ENCODE results near the gene CUX1. TPM values are rescaled to one million over a fixed set of nuclear protein-coding genes. Genes with fewer than 3 reads are reported as not detected.

Gene CUX1
- total RNA-seq, 1 experiment from 2014 or later, result 53.5 TPM

DNA sequence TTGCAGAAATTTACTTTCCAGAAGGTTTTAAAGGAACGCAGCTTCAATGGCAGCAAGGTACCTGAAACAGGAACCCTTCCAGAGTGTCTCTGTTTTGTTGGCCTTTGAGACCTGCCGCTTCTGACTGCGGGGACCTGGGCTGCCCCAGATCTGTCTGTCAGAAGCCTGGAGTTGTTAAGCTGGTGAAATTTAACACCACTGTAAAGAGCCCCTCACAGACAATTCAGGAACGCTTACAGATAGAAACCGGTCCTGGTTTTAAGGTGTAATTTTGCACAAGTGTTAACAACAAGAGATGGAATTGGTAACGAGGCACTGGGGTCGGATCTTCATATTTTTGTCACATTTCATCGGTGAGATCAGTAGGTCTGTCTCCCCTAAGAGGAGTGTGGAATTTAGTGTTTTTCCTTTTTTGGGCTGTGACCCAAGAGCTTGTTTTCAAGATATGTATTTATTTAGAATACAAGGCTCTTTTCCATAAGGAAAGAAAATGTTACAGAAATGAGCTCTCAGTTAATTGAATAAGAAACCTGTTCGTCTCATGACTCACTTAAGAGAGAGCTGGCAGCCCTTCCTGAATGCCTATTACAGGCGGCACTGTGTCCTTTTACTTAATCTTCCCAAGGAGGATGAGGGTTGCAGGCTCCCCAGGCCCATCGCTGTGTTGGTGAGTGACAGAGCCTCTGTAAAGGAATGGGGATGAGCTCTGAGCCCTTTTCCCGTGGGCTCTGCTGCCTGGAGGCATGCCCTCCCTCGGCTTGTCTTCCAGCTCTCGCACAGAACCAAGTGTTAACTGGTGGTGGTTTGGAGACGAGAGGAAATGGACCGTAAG is 168.7 kb downstream of the CUX1 start:
- no peak overlapping the region for H2BK12ac ChIP-seq (ENCODE audit: insufficient read length, low read depth, low read length)
- H4K91ac ChIP-seq (ENCODE audit: insufficient read length, low read depth, low read length), result no peak overlapping the region
- H2BK5ac ChIP-seq (ENCODE audit: insufficient read length, low read length), result no peak overlapping the region
- no peaks in the 10 kb centered on the region for H3K23me2 ChIP-seq (ENCODE audit: insufficient read length, low read depth, low read length, poor library complexity, severe bottlenecking)
- Mint-ChIP-seq H3K4me3 (no peak overlapping the region), H3K27ac (peak overlapping the region; percentile 70 to 96 (median 84); a peak in 5 of 7 replicates), H3K4me1 (peaks cover 36 to 39% of the 10 kb centered on the region in 2 experiments), H3K27me3 (ENCODE audit: low read depth) (no peaks in the 10 kb centered on the region), H3K9me3 (peaks cover 3 to 11% of the 10 kb centered on the region in 2 experiments; a peak in 3 of 5 replicates), H3K36me3 (ENCODE audit: insufficient read depth in 1 of 3, low read depth in 3 of 3) (peaks cover 13 to 26% (median 20%) of the 10 kb centered on the region in 3 experiments; a peak in 6 of 7 replicates)
- peaks cover 14% of the 10 kb centered on the region; the same call in 1 of the 2 replicates for H3K4me1 ChIP-seq (ENCODE audit: insufficient read depth, low read length)
- TF ChIP-seq, protein P1, sequence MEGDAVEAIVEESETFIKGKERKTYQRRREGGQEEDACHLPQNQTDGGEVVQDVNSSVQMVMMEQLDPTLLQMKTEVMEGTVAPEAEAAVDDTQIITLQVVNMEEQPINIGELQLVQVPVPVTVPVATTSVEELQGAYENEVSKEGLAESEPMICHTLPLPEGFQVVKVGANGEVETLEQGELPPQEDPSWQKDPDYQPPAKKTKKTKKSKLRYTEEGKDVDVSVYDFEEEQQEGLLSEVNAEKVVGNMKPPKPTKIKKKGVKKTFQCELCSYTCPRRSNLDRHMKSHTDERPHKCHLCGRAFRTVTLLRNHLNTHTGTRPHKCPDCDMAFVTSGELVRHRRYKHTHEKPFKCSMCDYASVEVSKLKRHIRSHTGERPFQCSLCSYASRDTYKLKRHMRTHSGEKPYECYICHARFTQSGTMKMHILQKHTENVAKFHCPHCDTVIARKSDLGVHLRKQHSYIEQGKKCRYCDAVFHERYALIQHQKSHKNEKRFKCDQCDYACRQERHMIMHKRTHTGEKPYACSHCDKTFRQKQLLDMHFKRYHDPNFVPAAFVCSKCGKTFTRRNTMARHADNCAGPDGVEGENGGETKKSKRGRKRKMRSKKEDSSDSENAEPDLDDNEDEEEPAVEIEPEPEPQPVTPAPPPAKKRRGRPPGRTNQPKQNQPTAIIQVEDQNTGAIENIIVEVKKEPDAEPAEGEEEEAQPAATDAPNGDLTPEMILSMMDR (conservative IDR thresholded peaks at IDR 0.05), result no peak
- no peak overlapping the region for H2BK20ac ChIP-seq (ENCODE audit: low read depth, low read length, poor library complexity, severe bottlenecking)
- no peak overlapping the region for H3T11ph ChIP-seq (ENCODE audit: low read length)
- H3K27me3 ChIP-seq (ENCODE audit: insufficient read depth, low read length), result no peaks in the 10 kb centered on the region
- peaks cover 1% of the 10 kb centered on the region; the same call in 1 of the 2 replicates for H3K79me2 ChIP-seq (ENCODE audit: insufficient read depth, low read length)
- no peak overlapping the region for H4K8ac ChIP-seq (replicated peaks; ENCODE audit: insufficient read length, low read depth, low read length)
- no peak overlapping the region for H3K14ac ChIP-seq (ENCODE audit: insufficient read depth, low read length)
- H2AK5ac ChIP-seq (ENCODE audit: insufficient read length, low read length), result no peak overlapping the region
- peak; percentile 47 for DNase-seq
- no peak overlapping the region for H4K5ac ChIP-seq (ENCODE audit: insufficient read length, low read depth, low read length)
- no peak overlapping the region for H3K23ac ChIP-seq (ENCODE audit: insufficient read length, low read depth, low read length)
- peaks cover 6% of the 10 kb centered on the region for H3K79me1 ChIP-seq (ENCODE audit: insufficient read depth, low read depth, low read length, poor library complexity, severe bottlenecking)
- no peak overlapping the region for H2BK120ac ChIP-seq (ENCODE audit: low read depth, low read length, poor library complexity, severe bottlenecking)
- peaks cover 7% of the 10 kb centered on the region for H3K9me3 ChIP-seq (ENCODE audit: control insufficient read depth, low read depth, low read length)
- H3K9ac ChIP-seq (ENCODE audit: extremely low read depth, insufficient read length, low read length), result no peak overlapping the region
- no peak overlapping the region for H2AFZ ChIP-seq (ENCODE audit: low read length)
- no peak overlapping the region for H3K4me2 ChIP-seq (ENCODE audit: insufficient read depth, insufficient read length, low read length)
- no peaks in the 10 kb centered on the region for H4K20me1 ChIP-seq (ENCODE audit: control insufficient read depth, insufficient read depth, insufficient read length)
- H2BK15ac ChIP-seq (ENCODE audit: low read depth, low read length), result no peak overlapping the region
- no peak overlapping the region for H3K27ac ChIP-seq (ENCODE audit: insufficient read length, low read depth, low read length)
- H3K56ac ChIP-seq (ENCODE audit: insufficient read length, low read depth, low read length), result no peak overlapping the region
- H3K18ac ChIP-seq (ENCODE audit: insufficient read length, low read depth, low read length), result no peak overlapping the region
- no CpG with 5 or more reads among the region's 16 CpGs for WGBS (ENCODE audit: extremely low coverage, insufficient read length, low lambda C conversion rate)
- H3K4ac ChIP-seq (ENCODE audit: low read depth, low read length), result no peak overlapping the region

Data from H9 (cell line).